Stimulated activated CD8-positive, alpha-beta memory T cell treated with anti-CD3 and anti-CD28 coated beads, Interleukin-12 subunit alpha, Interleukin-12 subunit beta, amount 100 ng/mL, for 4 hours (primary cell): Measurements from ENCODE around the gene PIP4K2C.
"Not testable (repeated sequence)": the region's sequence is repeated elsewhere in the genome, so short reads cannot be mapped to it uniquely, and the experiment has no call there.

ENCODE experiments used
- DNase-seq: peaks from one replicate; pipeline ENCODE4 v3.0.0-alpha.2; 2020; ENCODE audit warnings: low read depth

The PIP4K2C gene

GRCh38 chr12:57560516-57560915 lies 30.5 kb upstream of the PIP4K2C start:
- DNase-seq: no peak

DNA sequence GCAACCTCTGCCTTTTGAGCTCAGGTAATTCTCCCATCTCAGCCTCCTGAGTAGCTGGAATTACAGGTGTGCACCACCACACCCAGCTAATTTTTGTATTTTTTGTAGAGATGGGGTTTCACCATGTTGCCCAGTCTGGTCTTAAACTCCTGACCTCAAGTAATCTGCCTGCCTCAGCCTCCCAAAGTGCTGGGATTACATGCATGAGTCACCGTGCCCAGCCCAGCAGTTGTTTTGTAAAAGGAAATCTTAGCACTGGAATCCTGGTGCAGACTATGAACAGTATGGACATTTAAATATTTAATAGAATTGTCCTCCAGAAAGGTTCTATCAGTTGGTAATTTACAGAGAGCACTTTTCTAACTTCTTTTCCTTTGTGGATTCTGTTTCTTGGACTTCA lies 29.9 kb upstream of the PIP4K2C start:
- DNase-seq: not testable (repeated sequence)

- no peak for DNase-seq
Measured at GRCh38 chr12:57563358-57563757, 27.6 kb upstream of the PIP4K2C start.

DNA sequence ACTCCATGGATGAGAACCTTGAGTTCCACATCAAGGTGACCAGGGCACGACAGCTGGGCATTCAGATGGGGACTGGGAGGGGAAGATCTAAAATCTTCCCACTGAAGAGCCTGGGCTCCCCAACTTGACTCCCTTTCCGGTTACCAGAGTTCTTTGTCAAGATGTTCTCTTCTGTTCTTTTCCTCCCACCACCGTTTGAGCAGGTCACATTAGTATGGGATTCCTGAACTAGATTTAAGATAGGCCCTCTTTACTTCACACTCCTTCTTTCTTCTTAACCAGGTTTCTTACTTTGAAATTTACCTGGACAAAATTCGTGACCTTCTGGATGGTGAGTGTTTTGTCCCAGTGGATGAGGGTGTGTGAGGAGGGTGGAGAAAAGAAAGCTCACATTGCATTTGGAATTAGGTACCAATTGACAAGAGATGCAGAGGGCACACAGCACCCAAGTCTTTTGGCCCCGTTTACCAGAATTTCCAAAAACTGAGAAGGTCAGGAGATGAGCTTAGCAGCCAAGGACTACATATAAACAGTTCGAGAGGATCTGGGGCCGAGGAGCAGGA lies 26.7 kb upstream of the PIP4K2C start:
- DNase-seq: no peak

- DNase-seq: no peak
Measured at GRCh38 chr12:57568838-57569237, 22.2 kb upstream of the PIP4K2C start.

GRCh38 chr12:57569858-57570257 lies 21.1 kb upstream of the PIP4K2C start:
- no peak for DNase-seq

DNA sequence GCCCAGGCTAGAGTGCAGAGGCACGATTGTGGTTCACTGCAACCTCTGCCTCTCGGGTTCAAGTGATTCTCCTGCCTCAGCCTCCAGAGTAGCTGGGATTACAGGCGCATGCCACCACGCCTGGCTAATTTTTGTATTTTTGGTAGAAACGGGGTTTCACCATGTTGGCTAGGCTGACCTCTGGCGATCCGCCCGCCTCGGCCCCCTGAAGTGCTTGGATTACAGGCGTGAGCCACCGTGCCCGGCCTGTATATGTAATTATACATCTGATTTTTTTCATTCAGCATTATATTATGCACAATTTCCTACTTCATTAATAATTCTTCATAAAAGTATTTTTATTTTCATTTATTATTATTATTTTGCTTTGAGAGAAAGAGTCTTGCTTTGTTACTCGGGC lies 20.6 kb upstream of the PIP4K2C start:
- not testable (repeated sequence) for DNase-seq

DNA sequence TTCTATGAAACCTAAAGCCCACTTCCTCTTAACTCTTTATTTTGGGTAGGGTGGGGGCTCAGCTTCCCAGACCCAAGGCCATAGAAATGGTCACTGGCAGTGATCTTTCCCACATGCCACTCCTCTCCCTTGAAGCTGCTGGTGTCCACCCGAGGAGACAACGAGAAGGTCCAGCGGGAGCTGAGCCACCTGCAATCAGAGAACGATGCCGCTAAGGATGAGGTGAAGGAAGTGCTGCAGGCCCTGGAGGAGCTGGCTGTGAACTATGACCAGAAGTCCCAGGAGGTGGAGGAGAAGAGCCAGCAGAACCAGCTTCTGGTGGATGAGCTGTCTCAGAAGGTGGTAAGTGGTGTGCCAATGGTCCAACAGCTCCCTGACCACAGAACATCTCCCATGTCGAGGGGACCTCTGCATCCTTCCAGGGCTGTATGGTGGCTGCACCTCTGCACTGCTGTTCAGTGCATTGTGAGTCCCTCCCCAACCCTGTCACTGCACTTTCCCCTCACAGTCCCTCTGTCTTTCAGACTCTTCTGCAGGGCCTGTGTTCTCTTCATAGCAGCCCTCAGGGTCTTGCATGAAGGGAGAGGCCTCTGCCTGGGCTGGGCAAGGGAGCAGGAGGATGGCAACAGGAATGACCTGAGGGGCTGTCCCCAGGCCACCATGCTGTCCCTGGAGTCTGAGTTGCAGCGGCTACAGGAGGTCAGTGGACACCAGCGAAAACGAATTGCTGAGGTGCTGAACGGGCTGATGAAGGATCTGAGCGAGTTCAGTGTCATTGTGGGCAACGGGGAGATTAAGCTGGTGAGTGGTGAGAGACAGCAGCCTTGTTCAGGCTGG lies 18.8 kb upstream of the PIP4K2C start:
- DNase-seq: no peak

DNA sequence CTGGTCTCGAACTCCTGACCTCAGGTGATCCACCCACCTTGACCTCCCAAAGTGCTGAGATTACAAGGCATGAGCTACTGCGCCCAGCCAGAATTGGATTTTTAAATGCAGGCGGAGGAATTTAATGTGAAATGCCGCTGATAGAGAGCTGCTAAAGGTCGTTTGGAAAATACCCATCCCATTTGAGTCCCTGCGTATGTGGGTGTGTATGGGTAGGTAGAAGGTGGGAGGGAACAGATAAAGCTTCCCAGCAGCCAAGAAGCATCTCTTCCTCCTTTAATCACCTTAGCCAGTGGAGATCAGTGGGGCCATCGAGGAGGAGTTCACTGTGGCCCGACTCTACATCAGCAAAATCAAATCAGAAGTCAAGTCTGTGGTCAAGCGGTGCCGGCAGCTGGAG lies 16.2 kb upstream of the PIP4K2C start:
- DNase-seq: no peak

DNA sequence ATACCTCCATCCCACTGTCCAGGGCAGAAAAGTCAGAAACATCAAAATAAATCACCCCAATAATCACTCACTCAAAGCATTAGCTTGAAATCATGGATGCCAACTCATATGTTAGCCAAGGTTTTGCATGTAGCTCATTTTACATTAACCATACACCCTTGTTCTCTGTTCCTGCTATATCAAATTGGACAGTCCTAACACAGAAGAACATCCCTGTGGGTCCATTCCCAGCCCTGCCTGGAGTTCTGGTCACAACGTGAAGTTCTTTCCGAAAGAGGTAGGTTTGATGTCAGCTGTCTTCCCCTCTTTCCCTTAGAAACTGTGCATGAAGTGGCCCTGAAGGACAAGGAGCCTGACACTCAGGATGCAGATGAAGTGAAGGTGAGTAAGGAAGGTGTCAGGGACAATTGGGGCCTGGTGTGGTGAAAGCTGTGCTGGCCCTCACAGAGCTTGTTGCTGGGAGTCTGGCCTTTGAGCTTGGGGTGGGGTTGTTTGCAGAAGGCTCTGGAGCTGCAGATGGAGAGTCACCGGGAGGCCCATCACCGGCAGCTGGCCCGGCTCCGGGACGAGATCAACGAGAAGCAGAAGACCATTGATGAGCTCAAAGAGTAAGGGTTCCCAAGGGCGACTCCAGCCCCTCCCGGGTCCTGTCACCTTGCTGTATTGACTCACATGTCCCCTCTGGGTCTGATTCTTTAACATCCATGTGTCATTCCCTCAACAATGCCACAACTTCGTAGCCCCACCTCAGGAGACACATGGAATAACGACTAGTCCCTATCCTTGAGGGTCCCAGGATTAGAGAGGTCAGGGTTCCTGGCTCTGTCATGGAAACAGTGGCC lies 15.0 kb upstream of the PIP4K2C start:
- DNase-seq: no peak

GRCh38 chr12:57576613-57577160 lies 14.3 kb upstream of the PIP4K2C start:
- DNase-seq: no peak

GRCh38 chr12:57577981-57578758 lies 12.8 kb upstream of the PIP4K2C start:
- DNase-seq: no peak

- DNase-seq: no peak
Measured at GRCh38 chr12:57579011-57579410, 12.0 kb upstream of the PIP4K2C start.

DNA sequence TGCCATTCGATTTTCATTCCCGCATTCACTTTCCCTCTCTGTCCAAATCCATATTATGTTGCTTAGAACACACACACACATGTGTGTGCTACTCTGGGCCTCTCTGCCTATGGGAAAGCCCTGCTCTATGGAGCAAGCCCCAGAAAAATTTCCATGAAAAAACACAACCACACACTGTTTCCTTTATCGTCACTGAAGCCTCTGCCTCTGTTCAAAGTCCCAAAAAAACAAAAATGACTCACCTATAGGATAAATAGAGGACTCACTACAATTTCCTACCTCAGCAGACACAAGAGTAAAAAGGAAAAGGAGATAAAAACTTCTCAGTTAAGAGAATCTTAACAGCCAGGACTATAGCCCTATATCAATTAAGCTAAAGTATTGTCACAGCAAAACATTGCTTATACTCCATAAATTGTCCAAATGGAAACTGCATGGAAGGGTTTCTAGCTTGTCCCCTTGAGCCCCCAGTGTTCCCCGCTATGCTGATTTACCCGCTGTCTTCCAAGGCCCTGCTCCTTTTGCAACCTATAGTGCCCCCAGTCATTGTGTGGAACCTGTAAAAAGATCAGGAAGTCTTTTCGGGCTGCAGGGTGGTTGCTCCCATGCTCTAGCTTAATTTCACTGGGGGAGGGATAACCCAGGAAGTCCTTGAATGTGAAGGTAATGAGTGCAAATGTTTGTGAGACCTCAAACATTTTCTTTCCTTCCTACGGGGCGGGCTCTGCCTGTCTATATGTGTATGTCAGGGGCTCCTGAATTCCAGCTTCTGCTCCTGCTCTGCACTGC lies 11.1 kb upstream of the PIP4K2C start:
- DNase-seq: no peak

- no peak for DNase-seq
Measured at GRCh38 chr12:57580466-57580795, 10.6 kb upstream of the PIP4K2C start.

DNA sequence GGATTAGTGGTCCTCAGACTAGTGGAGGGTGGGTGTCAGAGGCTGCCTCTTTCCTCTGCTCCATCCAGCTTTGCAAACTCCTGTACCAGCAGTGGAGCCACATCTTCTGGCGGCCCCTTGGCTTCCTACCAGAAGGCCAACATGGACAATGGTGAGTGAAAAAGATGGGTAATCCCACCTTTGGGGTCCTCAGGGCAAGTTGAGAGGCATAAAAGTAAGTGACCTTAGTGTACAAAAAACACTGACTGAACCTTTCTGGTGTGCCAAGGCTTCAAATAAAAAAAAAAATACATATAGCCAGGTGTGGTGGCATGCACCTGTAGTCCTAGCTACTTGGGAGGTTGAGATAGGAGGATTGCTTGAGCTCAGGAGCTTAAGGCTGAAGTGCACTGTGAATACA lies 9.2 kb upstream of the PIP4K2C start:
- no peak for DNase-seq

GRCh38 chr12:57582440-57582839 lies 8.6 kb upstream of the PIP4K2C start:
- DNase-seq: no peak

- peak; percentile 30 for DNase-seq
Measured at GRCh38 chr12:57583008-57583831, 7.8 kb upstream of the PIP4K2C start.

- no peak for DNase-seq
Measured at GRCh38 chr12:57584050-57584449, 6.9 kb upstream of the PIP4K2C start.

DNA sequence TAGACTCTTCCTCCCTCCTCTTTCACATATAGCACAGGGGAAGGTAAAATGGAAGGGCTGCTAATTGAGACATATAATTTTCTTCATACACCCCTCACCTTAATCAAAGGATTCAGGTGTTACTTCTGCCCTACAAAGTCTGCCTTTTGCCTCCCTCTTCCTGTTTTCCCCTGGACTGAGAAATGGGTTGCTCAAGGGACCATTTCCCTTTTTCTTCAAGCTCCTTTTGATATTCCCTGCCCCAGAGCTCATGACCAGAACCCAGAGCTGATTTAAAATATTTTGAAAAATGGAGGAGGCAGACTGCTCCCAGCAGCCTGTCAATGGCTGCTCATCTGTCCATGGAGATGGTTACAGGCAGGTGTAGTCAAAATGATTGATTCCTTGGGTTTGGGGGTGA lies 6.3 kb upstream of the PIP4K2C start:
- DNase-seq: no peak
